ENCODE measurements around the gene ABI2. TPM values are rescaled to one million over a fixed set of nuclear protein-coding genes. Genes with fewer than 3 reads are reported as not detected.

ABI2 gene
- total RNA-seq, 2 donors from 2014 or later: 15.0 to 19.8 TPM

DNA sequence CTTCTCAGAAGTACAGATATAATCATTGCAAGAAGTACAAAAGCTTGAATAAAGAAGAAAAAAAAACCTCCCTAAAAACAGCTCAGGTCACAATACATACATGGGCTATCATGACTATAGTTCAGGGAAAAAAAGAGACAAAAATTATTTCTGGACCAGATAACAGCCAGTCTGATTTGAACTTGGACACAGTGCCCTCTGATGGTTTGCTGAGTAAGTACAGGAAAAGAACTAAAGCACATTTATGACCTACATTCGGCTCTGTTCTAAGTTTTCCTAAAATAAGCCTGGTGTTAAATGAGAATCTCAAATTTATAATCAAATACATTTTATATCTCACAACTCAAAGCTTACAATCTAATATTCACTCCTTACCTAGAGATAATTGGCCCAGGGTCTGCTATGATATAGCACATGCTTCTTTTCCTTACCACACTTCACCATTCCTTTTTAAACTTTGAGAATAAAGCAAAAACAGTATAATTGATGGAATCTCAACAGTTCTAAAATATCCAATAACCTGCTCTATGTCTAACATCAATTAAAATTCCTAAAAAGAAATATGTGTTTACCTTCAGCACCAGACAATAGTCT, 125.8 kb downstream of the ABI2 start:
- intact Hi-C loops (cut with DNase I, micrococcal nuclease): no loop called here
- peak; percentile 56 for ATAC-seq
- no peak for DNase-seq

GRCh38 chr2:203455209-203455608, 127.0 kb downstream of the ABI2 start:
- DNase-seq: no peak
- intact Hi-C loops (cut with DNase I, micrococcal nuclease): no loop called here
- ATAC-seq: peak; percentile 77

DNA sequence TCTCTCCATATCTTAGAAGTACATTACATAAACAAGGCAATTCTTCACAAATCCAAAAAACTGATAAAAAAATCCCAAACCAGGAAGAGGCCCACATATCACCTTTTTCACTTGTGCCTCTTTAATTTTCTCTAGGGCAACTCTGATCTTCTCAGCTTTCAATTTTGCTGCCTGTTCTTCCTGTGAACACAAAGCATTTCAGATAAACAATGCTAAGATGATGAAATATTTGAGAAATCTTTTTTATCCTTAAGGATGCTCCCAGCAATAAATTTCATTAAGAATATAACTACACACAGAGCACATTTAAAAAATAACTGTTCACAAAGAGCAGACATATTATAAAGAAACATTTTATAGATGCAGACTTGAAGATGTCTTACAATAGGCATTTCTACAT, 133.6 kb downstream of the ABI2 start:
- intact Hi-C loops (cut with DNase I, micrococcal nuclease): no loop called here
- no peak for DNase-seq
- ATAC-seq: no peak

DNA sequence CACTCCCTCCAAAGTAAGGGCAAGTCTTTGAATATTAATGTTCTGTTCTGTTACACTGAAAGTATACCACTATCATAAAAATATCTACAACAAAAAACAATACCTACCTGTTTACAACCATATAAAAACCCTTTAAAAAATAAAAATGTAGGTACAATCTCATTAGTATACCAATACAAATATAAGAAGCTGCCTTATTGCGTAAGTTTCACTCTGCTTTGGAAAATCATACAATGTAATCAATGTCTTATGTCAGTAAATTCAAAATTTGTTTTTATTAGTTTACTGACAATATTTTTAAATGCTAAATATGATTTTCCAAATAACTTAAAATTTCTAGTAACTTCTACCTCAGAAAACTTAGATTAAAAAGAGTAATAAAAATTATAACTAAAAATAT, 134.1 kb downstream of the ABI2 start:
- DNase-seq (no peak), ATAC-seq (no peak)
- intact Hi-C loops (cut with DNase I, micrococcal nuclease): no loop called here

DNA sequence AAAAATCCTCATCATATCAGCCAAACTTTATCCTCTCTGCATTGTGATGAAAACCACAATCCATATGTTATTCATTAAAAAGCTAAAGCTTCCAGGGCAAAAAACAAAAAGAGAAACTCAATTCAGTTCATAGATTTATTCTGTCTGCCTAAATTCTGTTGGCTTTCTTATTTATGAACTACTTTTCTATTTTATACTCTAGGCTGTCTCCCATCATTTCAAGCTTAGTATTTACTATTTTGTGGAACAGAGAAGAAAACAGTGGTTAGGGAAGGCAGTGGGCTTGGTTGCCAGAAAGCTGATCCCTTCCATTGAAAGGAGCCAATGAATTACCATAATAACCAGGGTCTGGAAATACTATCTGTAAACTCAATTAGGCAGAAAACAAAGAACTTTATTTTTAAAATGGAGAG, 135.1 kb downstream of the ABI2 start:
- DNase-seq (no peak), ATAC-seq (no peak)
- intact Hi-C loops (cut with DNase I, micrococcal nuclease): no loop called here

DNA sequence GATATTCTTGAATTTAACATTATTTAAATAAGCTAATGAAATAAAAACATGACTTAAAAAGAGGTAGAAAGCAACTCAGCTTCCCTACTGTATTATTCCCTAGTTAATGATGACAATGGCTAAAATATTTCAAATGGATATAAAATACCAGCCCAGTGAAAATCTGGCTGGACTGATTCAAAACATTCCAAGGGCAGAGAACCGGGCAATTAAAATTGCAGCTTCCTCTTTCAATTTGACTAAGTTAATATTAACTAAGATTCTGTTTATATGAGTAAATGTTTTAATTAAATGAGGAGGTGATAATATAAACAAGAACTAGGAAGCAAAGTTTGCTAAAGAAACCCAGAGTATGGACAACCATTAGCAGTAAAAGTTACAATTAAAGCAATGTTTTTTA, 141.4 kb downstream of the ABI2 start:
- intact Hi-C loops (cut with DNase I, micrococcal nuclease): no loop called here
- no peak for DNase-seq
- ATAC-seq: peak; percentile 19

DNA sequence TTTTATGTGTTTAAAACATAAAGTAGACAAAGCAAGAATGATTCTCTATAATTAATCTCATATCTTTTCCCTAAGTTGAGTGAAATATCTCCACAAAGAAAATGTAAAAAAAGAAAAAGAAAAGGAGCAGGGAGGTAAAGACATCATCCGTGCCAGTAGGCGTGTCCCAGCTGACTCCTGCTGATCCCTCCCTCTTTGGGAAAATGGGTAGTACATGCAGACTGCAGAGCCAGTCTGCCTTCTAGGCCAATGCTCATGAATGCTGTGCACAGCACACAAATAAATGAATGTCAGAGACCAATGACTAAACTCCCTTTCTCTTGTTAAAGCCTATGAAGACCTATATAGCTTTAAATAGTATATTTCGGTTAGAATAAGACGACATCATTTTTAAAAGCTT, 142.2 kb downstream of the ABI2 start:
- intact Hi-C loops (cut with DNase I, micrococcal nuclease): no loop called here
- peak in 1 of 2 donors; percentile 44 for DNase-seq
- peak; percentile 93 for ATAC-seq

DNA sequence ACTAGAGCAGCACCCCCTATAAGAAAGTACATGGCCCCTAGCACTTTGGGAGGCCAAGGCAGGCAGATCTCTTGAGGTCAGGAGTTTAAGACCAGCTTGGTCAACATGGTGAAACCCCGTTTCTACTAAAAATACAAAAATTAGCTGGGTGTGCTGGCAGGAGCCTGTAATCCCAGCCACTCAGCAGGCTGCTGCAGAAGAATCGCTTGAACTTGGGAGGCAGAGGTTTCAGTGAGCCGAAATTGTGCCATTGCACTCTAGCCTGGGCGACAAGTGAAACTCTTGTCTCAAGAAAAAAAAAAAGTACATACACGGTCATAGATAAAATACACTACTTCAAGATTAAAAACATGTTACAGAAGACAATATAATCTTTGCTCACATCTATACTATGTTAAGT, 143.1 kb downstream of the ABI2 start:
- intact Hi-C loops (cut with DNase I, micrococcal nuclease): no loop called here
- DNase-seq: no peak
- ATAC-seq: no peak

GRCh38 chr2:203476881-203477280, 148.7 kb downstream of the ABI2 start:
- intact Hi-C loops (cut with DNase I, micrococcal nuclease): no loop called here
- ATAC-seq (no peak), DNase-seq (no peak)

GRCh38 chr2:203480623-203481022, 152.4 kb downstream of the ABI2 start:
- intact Hi-C loops (cut with DNase I, micrococcal nuclease): loop anchor here in 1 of 2 donors (10.0 kb wide), 3 partner anchors 174 to 424 kb away; no protein-coding TSS in a partner anchor

GRCh38 chr2:203484266-203485112, 156.3 kb downstream of the ABI2 start:
- intact Hi-C loops (cut with DNase I, micrococcal nuclease): loop anchor here in 1 of 2 donors (10.0 kb wide), 3 partner anchors 170 to 420 kb away; no protein-coding TSS in a partner anchor
- ATAC-seq (peak; percentile 88), DNase-seq (no peak)

More at GRCh38 chr2:203480623-203481022, 152.4 kb downstream of the ABI2 start:
- DNase-seq (no peak), ATAC-seq (no peak)

DNA sequence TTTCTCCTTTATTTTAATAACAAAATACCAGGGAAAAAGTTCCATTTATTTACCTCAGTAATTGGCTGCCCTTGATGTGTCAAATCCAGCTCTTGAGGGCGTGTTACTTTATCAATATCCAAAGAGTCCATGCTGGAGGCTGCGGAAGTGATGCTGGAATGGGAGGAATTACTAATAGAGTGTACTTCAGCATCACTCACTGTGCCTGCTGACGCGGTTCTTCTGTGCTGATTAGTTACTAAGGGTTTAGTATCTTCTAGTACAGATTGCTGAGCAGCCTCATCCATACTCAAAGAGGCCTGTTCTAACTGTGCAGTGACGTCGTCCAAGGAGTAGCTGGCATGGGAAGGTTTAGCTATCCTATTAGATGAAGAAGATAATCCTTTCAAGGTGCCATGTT, 161.3 kb downstream of the ABI2 start:
- intact Hi-C loops (cut with DNase I, micrococcal nuclease): loop anchor here in 1 of 2 donors (10.0 kb wide), 3 partner anchors 165 to 415 kb away; no protein-coding TSS in a partner anchor
- ATAC-seq: no peak
- no peak for DNase-seq

- no peak for DNase-seq
Measured at GRCh38 chr2:203490391-203490790, 162.2 kb downstream of the ABI2 start.

GRCh38 chr2:203492965-203493364, 164.8 kb downstream of the ABI2 start:
- DNase-seq (no peak), ATAC-seq (no peak)
- intact Hi-C loops (cut with DNase I, micrococcal nuclease): no loop called here

More at GRCh38 chr2:203490391-203490790, 162.2 kb downstream of the ABI2 start:
- intact Hi-C loops (cut with DNase I, micrococcal nuclease): no loop called here
- peak; percentile 35 for ATAC-seq

Other genes starting within 250 kb of the ABI2 start
- 10 to 100 TPM; 23.3 to 27.9 TPM for gene CYP20A1, start 89.4 kb upstream of the ABI2 start, total RNA-seq
- 10 to 100 TPM; 47.4 to 55.1 TPM for gene RAPH1, start 206.9 kb downstream of the ABI2 start, total RNA-seq

Data from left colon (tissue), 2 donors.